ENCODE data around the gene PAX6.

DNA sequence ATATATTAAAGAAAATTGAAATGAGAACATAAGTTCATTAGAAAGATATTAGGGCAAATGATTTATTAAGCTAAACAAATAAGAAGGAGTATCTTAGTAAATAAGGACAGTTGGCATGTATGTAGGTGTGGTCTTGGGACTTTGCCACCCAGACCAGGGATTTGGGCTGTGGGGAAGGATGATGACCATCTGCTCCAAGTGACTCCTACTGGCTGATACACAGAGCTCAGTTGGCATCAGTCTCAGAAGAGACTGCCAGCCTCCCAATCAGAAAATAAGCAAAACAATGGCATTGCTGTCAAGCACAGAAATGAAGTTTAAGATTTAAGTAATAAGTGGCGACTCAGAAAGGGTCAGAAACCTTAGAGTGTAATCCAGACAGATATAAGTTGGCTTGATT lies 49.5 kb downstream of the PAX6 start:
- no peak for TF ChIP-seq TAF1 (IDR thresholded peaks at IDR 0.05; ENCODE audit: low read depth)
- TF ChIP-seq EP300 (IDR thresholded peaks at IDR 0.05; ENCODE audit: borderline replicate concordance) = no peak
- TF ChIP-seq, protein P1, sequence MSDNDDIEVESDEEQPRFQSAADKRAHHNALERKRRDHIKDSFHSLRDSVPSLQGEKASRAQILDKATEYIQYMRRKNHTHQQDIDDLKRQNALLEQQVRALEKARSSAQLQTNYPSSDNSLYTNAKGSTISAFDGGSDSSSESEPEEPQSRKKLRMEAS (IDR thresholded peaks at IDR 0.05) = no peak
- TF ChIP-seq CEBPB (IDR thresholded peaks at IDR 0.05) = no peak
- no peak for TF ChIP-seq TEAD4 (IDR thresholded peaks at IDR 0.05)
